GM12878 (cell line): ENCODE results near the gene TULP4. TPM values are rescaled to one million over a fixed set of nuclear protein-coding genes. Genes with fewer than 3 reads are reported as not detected.

ENCODE experiments used
- ATAC-seq: fragments of 200-7000 bp; cut with Tn5 transposase; 3 replicates; pipeline ENCODE4 v1.9.1; 2020; ENCODE audit warnings: mild to moderate bottlenecking, moderate library complexity
- BruUV-seq: library from RNA; stranded (reverse); fragments of 400-500 nt; replicated peaks from 2 replicates; lab custom pipeline; 2021; lab: Mats Ljungman, UMichigan
- CTCF ChIA-PET: fragments of 300-600 bp; sonication (Branson Sonifier 250); formaldehyde crosslinking; extraction: SDS; loops from one replicate; lab custom pipeline; 2021; ENCODE audit warnings: inconsistent platforms; lab: Yijun Ruan, JAX
- POLR2A ChIA-PET: fragments of 350-600 bp; formaldehyde crosslinking; extraction: SDS; loops from one replicate; lab custom pipeline; 2021; ENCODE audit warnings: inconsistent platforms; lab: Charles Lee
- RAD21 ChIA-PET: fragments of 300-600 bp; sonication (Branson Sonifier 250); formaldehyde crosslinking; loops from one replicate; lab custom pipeline; 2023; ENCODE audit warnings: antibody characterized with exemption; ENCODE audit not compliant: unreplicated experiment; lab: Charles Lee
- SMC1A ChIA-PET: fragments of 300-600 bp; sonication (Branson Sonifier 250); formaldehyde crosslinking; loops from one replicate; lab custom pipeline; 2023; ENCODE audit not compliant: unreplicated experiment, uncharacterized antibody; lab: Charles Lee
- DNase-seq: peaks from one replicate; pipeline ENCODE4 v3.0.0-alpha.2; 2011; ENCODE audit warnings: low read depth, low spot score
- FAIRE-seq: peaks from 3 replicates; lab custom pipeline; 2011; peaks lifted over from hg19 to GRCh38; lab: Jason Lieb, UNC
- H2AFZ ChIP-seq: 2 replicates; pipeline ENCODE4 v1.6.0; 2011; ENCODE audit warnings: low read depth, low read length, control low read depth; ENCODE audit not compliant: control insufficient read depth
- H3K27ac ChIP-seq: 2 replicates; pipeline ENCODE4 v1.5.1; 2011; ENCODE audit warnings: control low read depth; ENCODE audit not compliant: control insufficient read depth, insufficient read depth
- H3K27me3 ChIP-seq, 2 experiments: replicated peaks in 1 of 2; 2 replicates each; pipeline versions ENCODE4 v1.6.0 to v1.6.1; 2011; ENCODE audit warnings: low read length in 1 of 2; ENCODE audit not compliant: control insufficient read depth in 2 of 2, insufficient read depth in 2 of 2
- H3K36me3 ChIP-seq, 2 experiments: 2 replicates each; pipeline ENCODE4 v1.5.1; 2011; ENCODE audit warnings: low read length in 1 of 2; ENCODE audit not compliant: control insufficient read depth in 2 of 2, insufficient read depth in 2 of 2
- H3K4me1 ChIP-seq: 2 replicates; pipeline ENCODE4 v1.6.1; 2011; ENCODE audit warnings: mild to moderate bottlenecking, low read length, moderate library complexity, mixed read lengths; ENCODE audit not compliant: control insufficient read depth, insufficient read depth
- H3K4me2 ChIP-seq: 2 replicates; pipeline ENCODE4 v1.6.0; 2011; ENCODE audit warnings: control low read depth; ENCODE audit not compliant: control insufficient read depth, insufficient read depth
- H3K4me3 ChIP-seq: fragments of 200-600 bp; sonication (generic); 2 replicates; pipeline ENCODE4 v1.5.1; 2016
- H3K79me2 ChIP-seq: 2 replicates; pipeline ENCODE4 v1.6.0; 2011; ENCODE audit warnings: low read length; ENCODE audit not compliant: control insufficient read depth, insufficient read depth
- H3K9ac ChIP-seq: 2 replicates; pipeline ENCODE4 v1.8.0; 2011; ENCODE audit warnings: low read length, control low read depth, mixed read lengths; ENCODE audit not compliant: control insufficient read depth, insufficient read depth
- H3K9me3 ChIP-seq: replicated peaks from 3 replicates; pipeline ENCODE4 v1.5.1; 2011; ENCODE audit warnings: mild to moderate bottlenecking, low read length; ENCODE audit not compliant: control insufficient read depth, insufficient read depth
- H4K20me1 ChIP-seq: 2 replicates; pipeline ENCODE4 v1.6.0; 2011; ENCODE audit not compliant: control insufficient read depth, insufficient read depth
- POU2F2 ChIP-seq: IDR thresholded peaks from 3 replicates; pipeline ENCODE4 v1.6.1; 2011; ENCODE audit warnings: low read depth, mild to moderate bottlenecking, low read length, borderline replicate concordance
- RELB ChIP-seq: fragments of 450-650 bp; IDR thresholded peaks from 2 replicates; pipeline ENCODE4 v1.6.1; 2017; ENCODE audit warnings: low read depth, mild to moderate bottlenecking, moderate library complexity
- SMAD1 ChIP-seq: fragments of 450-650 bp; IDR thresholded peaks from 2 replicates; pipeline ENCODE4 v1.6.1; 2018; ENCODE audit warnings: mild to moderate bottlenecking, low read depth; ENCODE audit not compliant: partially characterized antibody
- TCF12 ChIP-seq: IDR thresholded peaks from 2 replicates; pipeline ENCODE4 v1.6.1; 2011; ENCODE audit warnings: low read depth, mild to moderate bottlenecking, low read length
- WGBS: methylation state at CpG from one replicate; pipeline ENCODE4 v1.1.6; 2016; ENCODE audit warnings: low lambda C conversion rate; ENCODE audit not compliant: insufficient replicate concordance, insufficient coverage; ENCODE audit errors: missing lambda C conversion rate; 5-methylcytosine and 5-hydroxymethylcytosine counted together
- in situ Hi-C: fragments of 300-500 bp; cut with MboI; formaldehyde crosslinking; loops from 9 replicates; pipeline ENCODE4 v1.14.3; 2018; ENCODE audit warnings: mixed read lengths
- intact Hi-C: fragments of 100-400 bp; cut with micrococcal nuclease; formaldehyde crosslinking; loops from one replicate; pipeline ENCODE4 v1.14.2; 2022; ENCODE audit not compliant: unreplicated experiment
- polyA plus RNA-seq, 11 experiments: library from polyadenylated mRNA; depleted of rRNA in 4 of 11; unstranded in 6 of 11; stranded (reverse) in 5 of 11; fragments of >200 nt; fragmentation: Nextera tagmentation in 4 of 11; fragmentation: Illumina TruSeq in 1 of 11; extraction: Ambion mirVana in 4 of 11; extraction: Trizol in 1 of 11; gene quantifications; 1 replicate in 1 of 11; 2 replicates in 10 of 11; pipeline versions ENCODE4 v1.2.1 to v1.2.3, GENCODE V29; 2011 to 2016; ENCODE audit warnings: inconsistent platforms in 2 of 11, missing spikeins in 2 of 11, low read depth in 1 of 11
- total RNA-seq, 4 experiments: library from RNA; depleted of rRNA in 3 of 4; stranded (reverse); fragments of >200 nt in 3 of 4; fragmentation: Illumina TruSeq in 1 of 4; extraction: Trizol in 1 of 4; gene quantifications; 2 replicates each; pipeline versions ENCODE4 v1.2.1 to v1.2.3, GENCODE V29; 2013 to 2021
- TF ChIP-seq, protein P1 (sequence below): fragments of 450-650 bp; IDR thresholded peaks from 2 replicates; pipeline ENCODE4 v1.6.1; 2016; ENCODE audit warnings: mild to moderate bottlenecking
- TF ChIP-seq, protein P2 (sequence below): IDR thresholded peaks from 2 replicates; pipeline ENCODE4 v1.6.1; 2012; ENCODE audit warnings: improper control_type of control experiment, low read depth, low read length; ENCODE audit not compliant: insufficient replicate concordance

The TULP4 gene
- total and polyA plus RNA-seq, 10 of the 15 experiments (the other 5 are each of a cell fraction or from before 2014, with no cell fraction given): 0.73 to 31.8 (median 14.0) TPM

DNA sequence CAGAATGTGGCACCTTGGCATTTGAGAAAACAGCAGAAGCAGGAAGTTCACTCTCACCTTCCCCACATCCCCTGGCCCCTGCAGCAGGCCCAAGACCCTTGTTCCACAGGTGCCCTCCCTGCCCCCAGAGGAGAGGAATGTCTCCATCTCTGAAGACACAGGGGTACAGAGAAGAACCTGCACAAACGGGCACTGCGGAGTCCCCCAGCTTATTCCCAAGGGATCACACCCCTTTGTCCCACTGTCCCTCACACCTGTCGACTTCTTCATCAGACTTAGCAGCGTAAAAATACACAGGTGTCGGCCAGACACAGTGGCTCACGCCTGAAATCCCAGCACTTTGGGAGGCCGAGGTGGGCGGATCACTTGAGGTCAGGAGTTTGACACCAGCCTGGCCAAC is 204.8 kb downstream of the TULP4 start:
- in situ Hi-C loops (loop anchor here (5.0 kb wide), 1 partner anchor 290 kb away; no protein-coding TSS in a partner anchor), intact Hi-C loops (loop anchor here (5.0 kb wide), 1 partner anchor 45 kb away; the partner anchor contains the start of gene TMEM181)
- CTCF ChIA-PET: interaction anchor here (1.4 to 1.6 kb wide), 2 partner anchors 296 to 303 kb away, joined by 6 to 7 read pairs; no protein-coding TSS in a partner anchor
- no peaks in the 10 kb centered on the region for H3K27me3 ChIP-seq
- H3K4me1 ChIP-seq: peaks cover 13% of the 10 kb centered on the region
- H3K4me3 ChIP-seq: no peak overlapping the region
- BruUV-seq: no TSS peak
- no peak overlapping the region for H3K4me2 ChIP-seq
- H4K20me1 ChIP-seq: no peaks in the 10 kb centered on the region
- ATAC-seq (no peak), DNase-seq (no peak), FAIRE-seq (no peak)
- RAD21 ChIA-PET: interaction anchor here (0.6 to 1.3 kb wide), 3 partner anchors 40 to 296 kb away, joined by 3 to 4 read pairs (median 4); no protein-coding TSS in a partner anchor
- TF ChIP-seq, protein P1, sequence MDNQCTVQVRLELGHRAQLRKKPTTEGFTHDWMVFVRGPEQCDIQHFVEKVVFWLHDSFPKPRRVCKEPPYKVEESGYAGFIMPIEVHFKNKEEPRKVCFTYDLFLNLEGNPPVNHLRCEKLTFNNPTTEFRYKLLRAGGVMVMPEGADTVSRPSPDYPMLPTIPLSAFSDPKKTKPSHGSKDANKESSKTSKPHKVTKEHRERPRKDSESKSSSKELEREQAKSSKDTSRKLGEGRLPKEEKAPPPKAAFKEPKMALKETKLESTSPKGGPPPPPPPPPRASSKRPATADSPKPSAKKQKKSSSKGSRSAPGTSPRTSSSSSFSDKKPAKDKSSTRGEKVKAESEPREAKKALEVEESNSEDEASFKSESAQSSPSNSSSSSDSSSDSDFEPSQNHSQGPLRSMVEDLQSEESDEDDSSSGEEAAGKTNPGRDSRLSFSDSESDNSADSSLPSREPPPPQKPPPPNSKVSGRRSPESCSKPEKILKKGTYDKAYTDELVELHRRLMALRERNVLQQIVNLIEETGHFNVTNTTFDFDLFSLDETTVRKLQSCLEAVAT: 0 out of 2 replicates have a peak, but pooled peaks have one; percentile 21
- no peak for TF ChIP-seq SMAD1
- TF ChIP-seq, protein P2, sequence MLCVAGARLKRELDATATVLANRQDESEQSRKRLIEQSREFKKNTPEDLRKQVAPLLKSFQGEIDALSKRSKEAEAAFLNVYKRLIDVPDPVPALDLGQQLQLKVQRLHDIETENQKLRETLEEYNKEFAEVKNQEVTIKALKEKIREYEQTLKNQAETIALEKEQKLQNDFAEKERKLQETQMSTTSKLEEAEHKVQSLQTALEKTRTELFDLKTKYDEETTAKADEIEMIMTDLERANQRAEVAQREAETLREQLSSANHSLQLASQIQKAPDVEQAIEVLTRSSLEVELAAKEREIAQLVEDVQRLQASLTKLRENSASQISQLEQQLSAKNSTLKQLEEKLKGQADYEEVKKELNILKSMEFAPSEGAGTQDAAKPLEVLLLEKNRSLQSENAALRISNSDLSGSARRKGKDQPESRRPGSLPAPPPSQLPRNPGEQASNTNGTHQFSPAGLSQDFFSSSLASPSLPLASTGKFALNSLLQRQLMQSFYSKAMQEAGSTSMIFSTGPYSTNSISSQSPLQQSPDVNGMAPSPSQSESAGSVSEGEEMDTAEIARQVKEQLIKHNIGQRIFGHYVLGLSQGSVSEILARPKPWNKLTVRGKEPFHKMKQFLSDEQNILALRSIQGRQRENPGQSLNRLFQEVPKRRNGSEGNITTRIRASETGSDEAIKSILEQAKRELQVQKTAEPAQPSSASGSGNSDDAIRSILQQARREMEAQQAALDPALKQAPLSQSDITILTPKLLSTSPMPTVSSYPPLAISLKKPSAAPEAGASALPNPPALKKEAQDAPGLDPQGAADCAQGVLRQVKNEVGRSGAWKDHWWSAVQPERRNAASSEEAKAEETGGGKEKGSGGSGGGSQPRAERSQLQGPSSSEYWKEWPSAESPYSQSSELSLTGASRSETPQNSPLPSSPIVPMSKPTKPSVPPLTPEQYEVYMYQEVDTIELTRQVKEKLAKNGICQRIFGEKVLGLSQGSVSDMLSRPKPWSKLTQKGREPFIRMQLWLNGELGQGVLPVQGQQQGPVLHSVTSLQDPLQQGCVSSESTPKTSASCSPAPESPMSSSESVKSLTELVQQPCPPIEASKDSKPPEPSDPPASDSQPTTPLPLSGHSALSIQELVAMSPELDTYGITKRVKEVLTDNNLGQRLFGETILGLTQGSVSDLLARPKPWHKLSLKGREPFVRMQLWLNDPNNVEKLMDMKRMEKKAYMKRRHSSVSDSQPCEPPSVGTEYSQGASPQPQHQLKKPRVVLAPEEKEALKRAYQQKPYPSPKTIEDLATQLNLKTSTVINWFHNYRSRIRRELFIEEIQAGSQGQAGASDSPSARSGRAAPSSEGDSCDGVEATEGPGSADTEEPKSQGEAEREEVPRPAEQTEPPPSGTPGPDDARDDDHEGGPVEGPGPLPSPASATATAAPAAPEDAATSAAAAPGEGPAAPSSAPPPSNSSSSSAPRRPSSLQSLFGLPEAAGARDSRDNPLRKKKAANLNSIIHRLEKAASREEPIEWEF: no peak
- TF ChIP-seq POU2F2: no peak
- TF ChIP-seq RELB: no peak
- TF ChIP-seq TCF12: no peak
- no peaks in the 10 kb centered on the region for H3K36me3 ChIP-seq
- H2AFZ ChIP-seq: no peak overlapping the region
- no peaks in the 10 kb centered on the region for H3K9me3 ChIP-seq
- 33% methylated on average over 8 of the region's 8 CpGs for WGBS
- H3K9ac ChIP-seq: no peak overlapping the region
- no peaks in the 10 kb centered on the region for H3K79me2 ChIP-seq
- no peak overlapping the region for H3K27ac ChIP-seq
- POLR2A ChIA-PET: no interaction called here
- SMC1A ChIA-PET: interaction anchor here (0.9 to 1.3 kb wide), 4 partner anchors 40 to 298 kb away, joined by 3 to 4 read pairs (median 4); no protein-coding TSS in a partner anchor
